ENCODE measurements around the gene LTBP1. TPM values are rescaled to one million over a fixed set of nuclear protein-coding genes. Genes with fewer than 3 reads are reported as not detected.

LTBP1 gene
- total RNA-seq, 1 experiment from 2014 or later = 28.5 TPM

- Histone ChIP-seq H3K14ac (ENCODE audit: insufficient read depth, low read length) (no peak overlapping the region), H3K27ac (ENCODE audit: insufficient read length, low read depth, low read length) (no peak overlapping the region), H2BK15ac (ENCODE audit: low read depth, low read length) (no peak overlapping the region), H2BK5ac (ENCODE audit: insufficient read length, low read length) (no peak overlapping the region), H2BK120ac (ENCODE audit: low read depth, low read length, poor library complexity, severe bottlenecking) (no peak overlapping the region), H3K4me2 (ENCODE audit: insufficient read depth, insufficient read length, low read length) (no peak overlapping the region), H3K9ac (ENCODE audit: extremely low read depth, insufficient read length, low read length) (no peak overlapping the region), H3K23me2 (ENCODE audit: insufficient read length, low read depth, low read length, poor library complexity, severe bottlenecking) (no peaks in the 10 kb centered on the region), H3K79me2 (ENCODE audit: insufficient read depth, low read length) (no peaks in the 10 kb centered on the region), H4K20me1 (ENCODE audit: control insufficient read depth, insufficient read depth, insufficient read length) (no peaks in the 10 kb centered on the region), H3K79me1 (ENCODE audit: insufficient read depth, low read depth, low read length, poor library complexity, severe bottlenecking) (no peaks in the 10 kb centered on the region), H3K4ac (ENCODE audit: low read depth, low read length) (no peak overlapping the region), H2AK5ac (ENCODE audit: insufficient read length, low read length) (no peak overlapping the region), H3K56ac (ENCODE audit: insufficient read length, low read depth, low read length) (no peak overlapping the region), H3K9me3 (ENCODE audit: control insufficient read depth, low read depth, low read length) (no peaks in the 10 kb centered on the region), H2BK12ac (ENCODE audit: insufficient read length, low read depth, low read length) (no peak overlapping the region), H3K4me1 (ENCODE audit: insufficient read depth, low read length) (no peaks in the 10 kb centered on the region), H4K5ac (ENCODE audit: insufficient read length, low read depth, low read length) (no peak overlapping the region), H4K91ac (ENCODE audit: insufficient read length, low read depth, low read length) (no peak overlapping the region), H3K18ac (ENCODE audit: insufficient read length, low read depth, low read length) (no peak overlapping the region), H3K23ac (ENCODE audit: insufficient read length, low read depth, low read length) (no peak overlapping the region), H3T11ph (ENCODE audit: low read length) (no peak overlapping the region), H2BK20ac (ENCODE audit: low read depth, low read length, poor library complexity, severe bottlenecking) (no peak overlapping the region), H3K27me3 (ENCODE audit: insufficient read depth, low read length) (no peaks in the 10 kb centered on the region), H2AFZ (ENCODE audit: low read length) (no peak overlapping the region), H4K8ac (replicated peaks; ENCODE audit: insufficient read length, low read depth, low read length) (no peak overlapping the region)
- H3K27me3 Mint-ChIP-seq (ENCODE audit: low read depth) = no peaks in the 10 kb centered on the region
- no peaks in the 10 kb centered on the region for H3K4me1 Mint-ChIP-seq
- H3K36me3 Mint-ChIP-seq (ENCODE audit: insufficient read depth in 1 of 3, low read depth in 3 of 3) = no peaks in the 10 kb centered on the region
- no peaks in the 10 kb centered on the region for H3K9me3 Mint-ChIP-seq
- no peak for DNase-seq
- H3K4me3 Mint-ChIP-seq = no peak overlapping the region
- no peak for TF ChIP-seq CTCF (conservative IDR thresholded peaks at IDR 0.05)
- H3K27ac Mint-ChIP-seq = no peak overlapping the region
- WGBS (ENCODE audit: extremely low coverage, insufficient read length, low lambda C conversion rate) = no CpG with 5 or more reads among the region's 3 CpGs
Measured at GRCh38 chr2:33343387-33343895, 396.7 kb downstream of the LTBP1 start.
